GM19193 (cell line): ENCODE measurements around the gene BGLAP.

Experiments used
- POLR2A ChIP-seq: IDR thresholded peaks from 4 replicates; pipeline ENCODE4 v1.6.1; 2011; ENCODE audit not compliant: insufficient read depth, insufficient read length; ENCODE audit errors: extremely low read depth

The BGLAP gene

GRCh38 chr1:156286061-156286460, 44.1 kb downstream of the BGLAP start:
- no peak for TF ChIP-seq POLR2A

GRCh38 chr1:156289857-156290256, 47.9 kb downstream of the BGLAP start:
- no peak for TF ChIP-seq POLR2A

- no peak for TF ChIP-seq POLR2A
These were observed 49.5 kb downstream of the BGLAP start for GRCh38 chr1:156291226-156292061.
